Measurements from ENCODE around the gene SMU1. TPM values are rescaled to one million over a fixed set of nuclear protein-coding genes. Genes with fewer than 3 reads are reported as not detected.

The SMU1 gene
- total RNA-seq, 4 donors from 2014 or later = 14.6 to 23.5 (median 17.2) TPM

GRCh38 chr9:33019797-33020196 is 56.7 kb downstream of the SMU1 start:
- ATAC-seq (ENCODE audit: low FRiP score) (no peak), DNase-seq (ENCODE audit: low spot score) (no peak)
- no peak for TF ChIP-seq CTCF (IDR thresholded peaks at IDR 0.05)

- ATAC-seq (ENCODE audit: low FRiP score) = no peak
- TF ChIP-seq CTCF (IDR thresholded peaks at IDR 0.05) = no peak
Observed at GRCh38 chr9:33017283-33018041, 59.0 kb downstream of the SMU1 start.

GRCh38 chr9:33014665-33015014 is 61.8 kb downstream of the SMU1 start:
- DNase-seq (ENCODE audit: low spot score) = no peak
- TF ChIP-seq CTCF (IDR thresholded peaks at IDR 0.05) = no peak
- ATAC-seq (ENCODE audit: low FRiP score) = no peak

More at GRCh38 chr9:33017283-33018041, 59.0 kb downstream of the SMU1 start:
- DNase-seq (ENCODE audit: low spot score) = no peak

GRCh38 chr9:33013962-33014664 is 62.4 kb downstream of the SMU1 start:
- ATAC-seq (ENCODE audit: low FRiP score) (no peak), DNase-seq (ENCODE audit: low spot score) (no peak)
- TF ChIP-seq CTCF (IDR thresholded peaks at IDR 0.05) = no peak

- no peak for TF ChIP-seq CTCF (IDR thresholded peaks at IDR 0.05)
- ATAC-seq (ENCODE audit: low FRiP score) (no peak), DNase-seq (ENCODE audit: low spot score) (no peak)
Observed at GRCh38 chr9:33012328-33013069, 64.0 kb downstream of the SMU1 start.

GRCh38 chr9:33011831-33012230 is 64.6 kb downstream of the SMU1 start:
- ATAC-seq (ENCODE audit: low FRiP score) (no peak), DNase-seq (ENCODE audit: low spot score) (no peak)
- TF ChIP-seq CTCF (IDR thresholded peaks at IDR 0.05) = no peak
